HG03571 (cell line): Measurements from ENCODE around the gene METAP1D.

Experiments
- ATAC-seq: cut with Tn5 transposase; IDR thresholded peaks from one replicate; pipeline ENCODE4 v1.9.1; 2021; ENCODE audit not compliant: unreplicated experiment

Gene METAP1D

GRCh38 chr2:172128484-172128883 is 128.7 kb downstream of the METAP1D start:
- ATAC-seq = no peak

- no peak for ATAC-seq
Measured at GRCh38 chr2:172129404-172129803, 129.7 kb downstream of the METAP1D start.
